K562 (cell line): ENCODE measurements around the gene TRAPPC5. TPM values are rescaled to one million over a fixed set of nuclear protein-coding genes. Genes with fewer than 3 reads are reported as not detected.

Experiments used
- EWSR1 ChIP-seq: fragments of 450-650 bp; IDR thresholded peaks from 2 replicates; pipeline ENCODE4 v1.6.1; 2018; ENCODE audit warnings: borderline replicate concordance, mild to moderate bottlenecking, low read depth, moderate library complexity; ENCODE audit not compliant: partially characterized antibody
- FOXJ3 ChIP-seq: sonication (generic); formaldehyde crosslinking; IDR thresholded peaks from 2 replicates; pipeline ENCODE4 v1.4.0; 2020; ENCODE audit warnings: mild to moderate bottlenecking, missing genetic modification reagents
- GABPB2 ChIP-seq: fragments of 250-450 bp; sonication (Bioruptor Pico); conservative IDR thresholded peaks from 2 replicates; pipeline ENCODE4 v1.5.1; 2021; ENCODE audit warnings: mild to moderate bottlenecking
- MEF2A ChIP-seq: IDR thresholded peaks from 2 replicates; pipeline ENCODE4 v1.6.1; 2011; ENCODE audit warnings: low read depth, mild to moderate bottlenecking, low read length, moderate library complexity; ENCODE audit not compliant: control insufficient read depth
- PHB2 ChIP-seq: fragments of 450-650 bp; IDR thresholded peaks from 2 replicates; pipeline ENCODE4 v1.6.1; 2017; ENCODE audit warnings: low read depth
- SREBF2 ChIP-seq: sonication (generic); formaldehyde crosslinking; IDR thresholded peaks from 2 replicates; pipeline ENCODE4 v1.4.0; 2020; ENCODE audit warnings: mild to moderate bottlenecking, missing genetic modification reagents
- STAG1 ChIP-seq: sonication (generic); formaldehyde crosslinking; IDR thresholded peaks from 2 replicates; pipeline ENCODE4 v1.5.0; 2020; ENCODE audit warnings: missing genetic modification reagents, borderline replicate concordance
- ZFP1 ChIP-seq: fragments of 450-650 bp; formaldehyde crosslinking; IDR thresholded peaks from 2 replicates; pipeline ENCODE4 v1.4.0; 2020; ENCODE audit warnings: mild to moderate bottlenecking, mixed read lengths
- ZNF146 ChIP-seq: IDR thresholded peaks from one replicate; pipeline ENCODE4 v1.6.1; 2018; ENCODE audit warnings: missing compliant biosample characterization; ENCODE audit not compliant: unreplicated experiment
- ZNF79 ChIP-seq: fragments of 250-450 bp; sonication (Bioruptor Pico); IDR thresholded peaks from 2 replicates; pipeline ENCODE4 v1.4.0; 2020; ENCODE audit warnings: low read depth, mild to moderate bottlenecking, moderate library complexity
- polyA plus RNA-seq, 8 experiments: library from polyadenylated mRNA; depleted of rRNA in 4 of 8; stranded (reverse) in 5 of 8; unstranded in 3 of 8; fragments of >200 nt; fragmentation: Nextera tagmentation in 2 of 8; fragmentation: Illumina TruSeq in 1 of 8; extraction: Ambion mirVana in 2 of 8; extraction: Trizol in 1 of 8; gene quantifications; 2 replicates each; pipeline versions ENCODE4 v1.2.1 to v1.2.3, GENCODE V29; 2011 to 2014; ENCODE audit warnings: inconsistent platforms in 1 of 8, missing spikeins in 1 of 8
- total RNA-seq, 7 experiments: library from RNA; depleted of rRNA in 6 of 7; stranded (reverse); fragments of >200 nt in 6 of 7; fragmentation: Illumina TruSeq in 2 of 7; extraction: Trizol in 2 of 7; gene quantifications; 2 replicates each; pipeline versions ENCODE4 v1.2.1 to v1.2.3, GENCODE V29; 2011 to 2021; ENCODE audit warnings: low replicate concordance in 1 of 7
- TF ChIP-seq, protein P1 (sequence below): fragments of 250-450 bp; sonication (Bioruptor Pico); IDR thresholded peaks from 2 replicates; pipeline ENCODE4 v1.8.0; 2022; ENCODE audit warnings: moderate library complexity, mild to moderate bottlenecking, inconsistent platforms
- TF ChIP-seq, protein P2 (sequence below): fragments of 250-450 bp; sonication (Bioruptor Pico); IDR thresholded peaks from 2 replicates; pipeline ENCODE4 v1.5.0; 2022; ENCODE audit warnings: mild to moderate bottlenecking
- TF ChIP-seq, protein P3 (sequence below): sonication (generic); formaldehyde crosslinking; IDR thresholded peaks from 2 replicates; pipeline ENCODE4 v1.8.1; 2023; ENCODE audit warnings: mild to moderate bottlenecking, missing genetic modification reagents
- TF ChIP-seq, protein P4 (sequence below): fragments of 450-650 bp; formaldehyde crosslinking; IDR thresholded peaks from 2 replicates; pipeline ENCODE4 v1.4.0; 2020; ENCODE audit warnings: mild to moderate bottlenecking, moderate library complexity
- TF ChIP-seq, protein P5 (sequence below), 2 experiments: IDR thresholded peaks in 1 of 2; conservative IDR thresholded peaks in 1 of 2; 2 replicates each; pipeline ENCODE4 v1.6.1; 2016; ENCODE audit warnings: low read depth in 2 of 2, mild to moderate bottlenecking in 1 of 2, missing compliant biosample characterization in 1 of 2, missing genetic modification characterization in 1 of 2, moderate library complexity in 1 of 2
- TF ChIP-seq, protein P6 (sequence below): conservative IDR thresholded peaks from 2 replicates; pipeline ENCODE4 v1.6.1; 2011; ENCODE audit warnings: low read depth, mild to moderate bottlenecking, low read length; ENCODE audit not compliant: control insufficient read depth

TRAPPC5 gene
- total and polyA plus RNA-seq, 9 of the 15 experiments (the other 6 are each of a cell fraction or from before 2014, with no cell fraction given), result 2.0 to 76.9 (median 29.3) TPM

DNA sequence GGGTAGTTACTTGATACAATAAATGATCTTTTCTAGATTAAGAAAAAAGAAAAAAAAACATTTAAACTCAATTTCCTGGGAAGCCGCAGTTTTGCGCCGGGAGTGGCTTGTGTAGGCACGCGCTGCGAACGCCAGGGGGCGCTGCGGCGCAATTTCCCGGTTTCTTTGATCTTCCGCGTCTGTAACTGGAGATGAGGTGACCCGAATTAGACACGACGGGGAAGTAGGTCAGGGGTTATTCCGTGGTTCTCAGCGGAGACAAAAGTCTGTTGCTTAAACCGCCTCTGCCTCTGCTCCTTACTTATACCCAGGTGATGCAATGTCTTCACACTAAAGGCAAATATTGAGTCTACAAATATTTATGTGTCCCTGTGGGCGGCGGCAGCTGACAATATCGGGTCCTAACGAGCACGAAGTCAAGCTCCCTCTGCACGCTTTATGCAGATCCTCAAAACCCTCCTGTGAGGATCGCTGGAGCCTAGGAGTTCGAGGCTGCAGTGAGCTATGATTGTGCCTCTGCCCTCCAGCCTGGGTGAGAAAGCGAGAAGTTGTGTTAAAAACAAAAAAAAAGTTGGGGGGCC lies 28.5 kb upstream of the TRAPPC5 start (continued):
- no peak for TF ChIP-seq FOXJ3 (CRISPR knock-in tag)
- 0 out of 2 replicates have a peak, but pooled peaks have one; percentile 60 for TF ChIP-seq MEF2A
- no peak for TF ChIP-seq ZNF79 (CRISPR knock-in tag)
- TF ChIP-seq PHB2, result no peak
- no peak for TF ChIP-seq EWSR1
- TF ChIP-seq, protein P1, sequence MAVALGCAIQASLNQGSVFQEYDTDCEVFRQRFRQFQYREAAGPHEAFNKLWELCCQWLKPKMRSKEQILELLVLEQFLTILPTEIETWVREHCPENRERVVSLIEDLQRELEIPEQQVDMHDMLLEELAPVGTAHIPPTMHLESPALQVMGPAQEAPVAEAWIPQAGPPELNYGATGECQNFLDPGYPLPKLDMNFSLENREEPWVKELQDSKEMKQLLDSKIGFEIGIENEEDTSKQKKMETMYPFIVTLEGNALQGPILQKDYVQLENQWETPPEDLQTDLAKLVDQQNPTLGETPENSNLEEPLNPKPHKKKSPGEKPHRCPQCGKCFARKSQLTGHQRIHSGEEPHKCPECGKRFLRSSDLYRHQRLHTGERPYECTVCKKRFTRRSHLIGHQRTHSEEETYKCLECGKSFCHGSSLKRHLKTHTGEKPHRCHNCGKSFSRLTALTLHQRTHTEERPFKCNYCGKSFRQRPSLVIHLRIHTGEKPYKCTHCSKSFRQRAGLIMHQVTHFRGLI (CRISPR knock-in tag), result no peak
- TF ChIP-seq, protein P2, sequence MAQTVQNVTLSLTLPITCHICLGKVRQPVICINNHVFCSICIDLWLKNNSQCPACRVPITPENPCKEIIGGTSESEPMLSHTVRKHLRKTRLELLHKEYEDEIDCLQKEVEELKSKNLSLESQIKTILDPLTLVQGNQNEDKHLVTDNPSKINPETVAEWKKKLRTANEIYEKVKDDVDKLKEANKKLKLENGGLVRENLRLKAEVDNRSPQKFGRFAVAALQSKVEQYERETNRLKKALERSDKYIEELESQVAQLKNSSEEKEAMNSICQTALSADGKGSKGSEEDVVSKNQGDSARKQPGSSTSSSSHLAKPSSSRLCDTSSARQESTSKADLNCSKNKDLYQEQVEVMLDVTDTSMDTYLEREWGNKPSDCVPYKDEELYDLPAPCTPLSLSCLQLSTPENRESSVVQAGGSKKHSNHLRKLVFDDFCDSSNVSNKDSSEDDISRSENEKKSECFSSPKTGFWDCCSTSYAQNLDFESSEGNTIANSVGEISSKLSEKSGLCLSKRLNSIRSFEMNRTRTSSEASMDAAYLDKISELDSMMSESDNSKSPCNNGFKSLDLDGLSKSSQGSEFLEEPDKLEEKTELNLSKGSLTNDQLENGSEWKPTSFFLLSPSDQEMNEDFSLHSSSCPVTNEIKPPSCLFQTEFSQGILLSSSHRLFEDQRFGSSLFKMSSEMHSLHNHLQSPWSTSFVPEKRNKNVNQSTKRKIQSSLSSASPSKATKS (CRISPR knock-in tag), result no peak
- no peak for TF ChIP-seq ZFP1 (CRISPR knock-in tag)
- TF ChIP-seq, protein P3, sequence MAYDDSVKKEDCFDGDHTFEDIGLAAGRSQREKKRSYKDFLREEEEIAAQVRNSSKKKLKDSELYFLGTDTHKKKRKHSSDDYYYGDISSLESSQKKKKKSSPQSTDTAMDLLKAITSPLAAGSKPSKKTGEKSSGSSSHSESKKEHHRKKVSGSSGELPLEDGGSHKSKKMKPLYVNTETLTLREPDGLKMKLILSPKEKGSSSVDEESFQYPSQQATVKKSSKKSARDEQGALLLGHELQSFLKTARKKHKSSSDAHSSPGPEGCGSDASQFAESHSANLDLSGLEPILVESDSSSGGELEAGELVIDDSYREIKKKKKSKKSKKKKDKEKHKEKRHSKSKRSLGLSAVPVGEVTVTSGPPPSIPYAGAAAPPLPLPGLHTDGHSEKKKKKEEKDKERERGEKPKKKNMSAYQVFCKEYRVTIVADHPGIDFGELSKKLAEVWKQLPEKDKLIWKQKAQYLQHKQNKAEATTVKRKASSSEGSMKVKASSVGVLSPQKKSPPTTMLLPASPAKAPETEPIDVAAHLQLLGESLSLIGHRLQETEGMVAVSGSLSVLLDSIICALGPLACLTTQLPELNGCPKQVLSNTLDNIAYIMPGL (CRISPR knock-in tag), result no peak
- TF ChIP-seq, protein P4, sequence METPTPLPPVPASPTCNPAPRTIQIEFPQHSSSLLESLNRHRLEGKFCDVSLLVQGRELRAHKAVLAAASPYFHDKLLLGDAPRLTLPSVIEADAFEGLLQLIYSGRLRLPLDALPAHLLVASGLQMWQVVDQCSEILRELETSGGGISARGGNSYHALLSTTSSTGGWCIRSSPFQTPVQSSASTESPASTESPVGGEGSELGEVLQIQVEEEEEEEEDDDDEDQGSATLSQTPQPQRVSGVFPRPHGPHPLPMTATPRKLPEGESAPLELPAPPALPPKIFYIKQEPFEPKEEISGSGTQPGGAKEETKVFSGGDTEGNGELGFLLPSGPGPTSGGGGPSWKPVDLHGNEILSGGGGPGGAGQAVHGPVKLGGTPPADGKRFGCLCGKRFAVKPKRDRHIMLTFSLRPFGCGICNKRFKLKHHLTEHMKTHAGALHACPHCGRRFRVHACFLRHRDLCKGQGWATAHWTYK (CRISPR knock-in tag), result no peak
- TF ChIP-seq, protein P5, sequence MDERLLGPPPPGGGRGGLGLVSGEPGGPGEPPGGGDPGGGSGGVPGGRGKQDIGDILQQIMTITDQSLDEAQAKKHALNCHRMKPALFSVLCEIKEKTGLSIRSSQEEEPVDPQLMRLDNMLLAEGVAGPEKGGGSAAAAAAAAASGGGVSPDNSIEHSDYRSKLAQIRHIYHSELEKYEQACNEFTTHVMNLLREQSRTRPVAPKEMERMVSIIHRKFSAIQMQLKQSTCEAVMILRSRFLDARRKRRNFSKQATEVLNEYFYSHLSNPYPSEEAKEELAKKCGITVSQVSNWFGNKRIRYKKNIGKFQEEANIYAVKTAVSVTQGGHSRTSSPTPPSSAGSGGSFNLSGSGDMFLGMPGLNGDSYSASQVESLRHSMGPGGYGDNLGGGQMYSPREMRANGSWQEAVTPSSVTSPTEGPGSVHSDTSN (CRISPR knock-in tag; IDR thresholded peaks at IDR 0.05; ENCODE audit: low read depth), result no peak
- TF ChIP-seq, protein P5 (tag; conservative IDR thresholded peaks at IDR 0.05; ENCODE audit: low read depth), result no peak
- no peak for TF ChIP-seq SREBF2 (CRISPR knock-in tag)
- TF ChIP-seq GABPB2 (CRISPR knock-in tag), result no peak
- TF ChIP-seq ZNF146, result no peak
- TF ChIP-seq STAG1, result no peak
- TF ChIP-seq, protein P6, sequence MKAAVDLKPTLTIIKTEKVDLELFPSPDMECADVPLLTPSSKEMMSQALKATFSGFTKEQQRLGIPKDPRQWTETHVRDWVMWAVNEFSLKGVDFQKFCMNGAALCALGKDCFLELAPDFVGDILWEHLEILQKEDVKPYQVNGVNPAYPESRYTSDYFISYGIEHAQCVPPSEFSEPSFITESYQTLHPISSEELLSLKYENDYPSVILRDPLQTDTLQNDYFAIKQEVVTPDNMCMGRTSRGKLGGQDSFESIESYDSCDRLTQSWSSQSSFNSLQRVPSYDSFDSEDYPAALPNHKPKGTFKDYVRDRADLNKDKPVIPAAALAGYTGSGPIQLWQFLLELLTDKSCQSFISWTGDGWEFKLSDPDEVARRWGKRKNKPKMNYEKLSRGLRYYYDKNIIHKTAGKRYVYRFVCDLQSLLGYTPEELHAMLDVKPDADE, result no peak
